CD4-positive, alpha-beta T cell treated with Interleukin-21 for 1 hour (primary cell): ENCODE data around the gene PSG4.
"Not testable (repeated sequence)": the region's sequence is repeated elsewhere in the genome, so short reads cannot be mapped to it uniquely, and the experiment has no call there.

ENCODE experiments used
- DNase-seq: peaks from one replicate; pipeline ENCODE4 v3.0.0-alpha.2; 2020

PSG4 gene

GRCh38 chr19:43197666-43198397 lies 7.6 kb downstream of the PSG4 start:
- not testable (repeated sequence) for DNase-seq

- DNase-seq: not testable (repeated sequence)
These were observed 11.0 kb downstream of the PSG4 start for GRCh38 chr19:43194397-43194796.

GRCh38 chr19:43192381-43193155 lies 12.9 kb downstream of the PSG4 start:
- not testable (repeated sequence) for DNase-seq

- DNase-seq: not testable (repeated sequence)
These were observed 17.3 kb downstream of the PSG4 start for GRCh38 chr19:43188092-43188491.

GRCh38 chr19:43186311-43186935 lies 19.0 kb downstream of the PSG4 start, which contains the start of gene PSG5:
Gene PSG5 (minus strand): TSS chr19:43186536. CDS start chr19:43186405, 131 bp downstream.
- DNase-seq: not testable (repeated sequence)

GRCh38 chr19:43181869-43182771 lies 23.3 kb downstream of the PSG4 start:
- not testable (repeated sequence) for DNase-seq

- DNase-seq: not testable (repeated sequence)
These were observed 25.8 kb downstream of the PSG4 start for GRCh38 chr19:43179569-43180147.

GRCh38 chr19:43178577-43178976 lies 26.9 kb downstream of the PSG4 start:
- not testable (repeated sequence) for DNase-seq

- DNase-seq: not testable (repeated sequence)
These were observed 39.5 kb downstream of the PSG4 start for GRCh38 chr19:43165906-43166305.

- DNase-seq: not testable (repeated sequence)
These were observed 42.3 kb downstream of the PSG4 start for GRCh38 chr19:43163135-43163534.

GRCh38 chr19:43162261-43162660 lies 43.2 kb downstream of the PSG4 start:
- not testable (repeated sequence) for DNase-seq

GRCh38 chr19:43152214-43152613 lies 53.2 kb downstream of the PSG4 start:
- DNase-seq: no peak

- DNase-seq: not testable (repeated sequence)
These were observed 55.6 kb downstream of the PSG4 start for GRCh38 chr19:43149788-43150187.

GRCh38 chr19:43148233-43148632 lies 57.2 kb downstream of the PSG4 start:
- DNase-seq: no peak
